Spleen (tissue), 7 donors: ENCODE measurements around the gene GOLT1A.

Experiments
- POLR2A ChIP-seq, 3 donors: fragments of 450-650 bp; IDR thresholded peaks; one replicate each; pipeline ENCODE4 v1.5.1; 2017; ENCODE audit warnings: antibody characterized with exemption in 3 of 3, mild to moderate bottlenecking in 1 of 3
- TF ChIP-seq, protein P1 (sequence below), 11 experiments: fragments of 200-600 bp in 7 of 11; fragments of 450-650 bp in 4 of 11; sonication (generic) in 4 of 11; IDR thresholded peaks in 8 of 11; conservative IDR thresholded peaks in 3 of 11; 1 replicate in 7 of 11; 2 replicates in 4 of 11; pipeline versions ENCODE4 v1.4.0 to v1.8.0; 2016 to 2021; ENCODE audit warnings: antibody characterized with exemption in 11 of 11, inconsistent platforms in 4 of 11, mild to moderate bottlenecking in 1 of 11
- donor health status: DM: no; HTN: no; CAD: no; lungs with moderate emphysema.
- donor health status: DM: no; HTN: no; CAD: no.
- donor health status: DM: no; HTN: no; CAD: no.

DNA sequence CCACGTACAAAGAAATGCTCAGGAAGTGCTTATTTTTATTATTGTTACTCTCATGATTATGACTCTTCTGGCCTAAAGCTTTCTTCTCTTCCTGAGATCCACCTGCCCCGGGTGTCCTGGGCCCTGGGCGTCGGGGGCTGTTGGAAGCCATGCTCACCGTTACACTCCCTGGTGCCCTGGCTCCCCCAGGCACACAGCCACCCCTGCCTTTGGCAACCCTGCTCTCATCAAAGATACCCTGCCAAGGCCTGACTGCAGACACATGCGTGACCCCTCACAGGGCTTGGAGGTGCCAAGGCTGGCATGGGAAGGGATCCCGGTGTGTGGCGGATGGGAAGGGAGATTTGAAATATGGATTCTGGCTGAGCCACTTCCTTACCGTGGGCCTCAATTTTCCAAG is 14.2 kb downstream of the GOLT1A start:
- TF ChIP-seq, protein P1, sequence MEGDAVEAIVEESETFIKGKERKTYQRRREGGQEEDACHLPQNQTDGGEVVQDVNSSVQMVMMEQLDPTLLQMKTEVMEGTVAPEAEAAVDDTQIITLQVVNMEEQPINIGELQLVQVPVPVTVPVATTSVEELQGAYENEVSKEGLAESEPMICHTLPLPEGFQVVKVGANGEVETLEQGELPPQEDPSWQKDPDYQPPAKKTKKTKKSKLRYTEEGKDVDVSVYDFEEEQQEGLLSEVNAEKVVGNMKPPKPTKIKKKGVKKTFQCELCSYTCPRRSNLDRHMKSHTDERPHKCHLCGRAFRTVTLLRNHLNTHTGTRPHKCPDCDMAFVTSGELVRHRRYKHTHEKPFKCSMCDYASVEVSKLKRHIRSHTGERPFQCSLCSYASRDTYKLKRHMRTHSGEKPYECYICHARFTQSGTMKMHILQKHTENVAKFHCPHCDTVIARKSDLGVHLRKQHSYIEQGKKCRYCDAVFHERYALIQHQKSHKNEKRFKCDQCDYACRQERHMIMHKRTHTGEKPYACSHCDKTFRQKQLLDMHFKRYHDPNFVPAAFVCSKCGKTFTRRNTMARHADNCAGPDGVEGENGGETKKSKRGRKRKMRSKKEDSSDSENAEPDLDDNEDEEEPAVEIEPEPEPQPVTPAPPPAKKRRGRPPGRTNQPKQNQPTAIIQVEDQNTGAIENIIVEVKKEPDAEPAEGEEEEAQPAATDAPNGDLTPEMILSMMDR (IDR thresholded peaks at IDR 0.05 in 8 of 11, conservative IDR thresholded peaks at IDR 0.05 in 3 of 11), result no peak
- no peak for TF ChIP-seq POLR2A (IDR thresholded peaks at IDR 0.05)
